Sigmoid colon (tissue), 7 donors: ENCODE results near the gene FOSL2. TPM values are rescaled to one million over a fixed set of nuclear protein-coding genes. Genes with fewer than 3 reads are reported as not detected.
A peak's percentile ranks its signal among the peaks of the same experiment; 100 is the strongest.

Experiments used
- DNase-seq: peaks from one replicate; pipeline ENCODE4 v3.0.0-alpha.2; 2019
- H3K27ac ChIP-seq, 4 donors: fragments of 200-600 bp; sonication (generic); one replicate each; pipeline ENCODE4 v1.5.1; 2016 to 2019; ENCODE audit warnings: mild to moderate bottlenecking in 1 of 4
- H3K27me3 ChIP-seq, 3 donors: fragments of 200-600 bp; sonication (generic); one replicate each; pipeline ENCODE4 v1.5.1; 2019; ENCODE audit warnings: mild to moderate bottlenecking in 1 of 3
- H3K36me3 ChIP-seq, 4 donors: fragments of 200-600 bp; sonication (generic); one replicate each; pipeline ENCODE4 v1.5.1; 2016 to 2019
- H3K4me1 ChIP-seq, 4 donors: fragments of 200-600 bp; sonication (generic); one replicate each; pipeline ENCODE4 v1.5.1; 2017 to 2019
- H3K4me3 ChIP-seq, 4 donors: fragments of 200-600 bp; sonication (generic); one replicate each; pipeline ENCODE4 v1.5.1; 2017 to 2019; ENCODE audit warnings: mild to moderate bottlenecking in 2 of 4, moderate library complexity in 1 of 4
- H3K9me3 ChIP-seq, 4 donors: fragments of 200-600 bp in 3 of 4; sonication (generic) in 3 of 4; one replicate each; pipeline versions ENCODE4 v1.5.1 to v1.6.1; 2013 to 2019
- CTCF ChIP-seq, 4 experiments: fragments of 450-650 bp in 3 of 4; fragments of 200-600 bp in 1 of 4; IDR thresholded peaks; one replicate each; pipeline ENCODE4 v1.5.1; 2016 to 2019; ENCODE audit warnings: antibody characterized with exemption in 4 of 4, mild to moderate bottlenecking in 3 of 4, moderate library complexity in 2 of 4
- EP300 ChIP-seq, 4 donors: sonication (generic); formaldehyde crosslinking; IDR thresholded peaks; one replicate each; pipeline ENCODE4 v1.6.1; 2017; ENCODE audit warnings: antibody characterized with exemption in 4 of 4
- POLR2A ChIP-seq, 2 donors: fragments of 450-650 bp; IDR thresholded peaks; one replicate each; pipeline ENCODE4 v1.6.1; 2016; ENCODE audit warnings: antibody characterized with exemption in 2 of 2, mild to moderate bottlenecking in 2 of 2, moderate library complexity in 2 of 2
- POLR2AphosphoS5 ChIP-seq, 4 donors: sonication (generic); formaldehyde crosslinking; IDR thresholded peaks; one replicate each; pipeline ENCODE4 v1.6.1; 2017; ENCODE audit warnings: antibody characterized with exemption in 4 of 4
- WGBS, 2 donors: extraction: QIAGEN DNeasy Blood & Tissue Kit; methylation state at CpG; one replicate each; pipeline ENCODE4 v1.1.7; 2013; 5-methylcytosine and 5-hydroxymethylcytosine counted together
- intact Hi-C: fragments of 100-400 bp; cut with DNase I; formaldehyde crosslinking; loops from one replicate; pipeline ENCODE4 v1.15.1; 2023
- polyA plus RNA-seq, 3 donors: library from polyadenylated mRNA; stranded (reverse); fragments of 200-250 nt; gene quantifications; one replicate each; pipeline ENCODE4 v1.2.3, GENCODE V29; 2013
- total RNA-seq, 4 donors: library from RNA; depleted of rRNA; stranded (reverse); fragments of >200 nt; gene quantifications; one replicate each; pipeline ENCODE4 v1.1.0, GENCODE V29; 2016
- donor health status: healthy with polysubstance abuse.
- donor health status: Bipolar disorder and iron deficiency.
- donor health status: healthy.

FOSL2 gene
- total and polyA plus RNA-seq, 7 donors = 30.0 to 208 (median 65.8) TPM

DNA sequence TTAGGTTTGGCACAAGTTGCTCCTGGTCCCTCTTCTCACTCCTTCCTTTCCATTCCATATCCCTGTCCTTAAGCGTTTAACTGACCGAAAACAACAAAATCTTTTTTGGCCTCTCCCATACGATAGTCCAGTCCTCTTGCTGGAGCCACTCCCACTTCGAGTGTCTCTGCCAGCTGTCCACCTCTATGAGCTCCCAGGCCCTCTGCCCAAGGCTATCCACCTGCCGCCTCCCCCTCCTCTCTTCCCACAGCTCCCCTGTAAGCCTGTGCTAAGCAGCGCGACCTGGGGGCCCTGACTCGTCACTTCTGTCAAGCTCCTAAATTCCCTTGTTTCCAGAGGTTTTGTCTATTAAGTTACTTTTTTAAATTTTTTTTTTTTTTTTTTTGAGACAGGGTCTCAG lies 47.0 kb upstream of the FOSL2 start:
- intact Hi-C loops = no loop called here
- no peaks in the 10 kb centered on the region for H3K27me3 ChIP-seq
- H3K9me3 ChIP-seq = no peaks in the 10 kb centered on the region
- H3K27ac ChIP-seq = no peak overlapping the region
- H3K4me1 ChIP-seq = peaks cover 0 to 37% (median 23%) of the 10 kb centered on the region in 4 donors
- WGBS, 2 donors = 83 to 89% methylated on average over 8 of the region's 8 CpGs
- no peak for DNase-seq
- no peak overlapping the region for H3K4me3 ChIP-seq
- TF ChIP-seq EP300 (IDR thresholded peaks at IDR 0.05) (no peak), CTCF (IDR thresholded peaks at IDR 0.05) (no peak)
- H3K36me3 ChIP-seq = no peaks in the 10 kb centered on the region

GRCh38 chr2:28346587-28346986 lies 46.1 kb upstream of the FOSL2 start:
- TF ChIP-seq POLR2AphosphoS5 (IDR thresholded peaks at IDR 0.05) = no peak
- TF ChIP-seq EP300 (IDR thresholded peaks at IDR 0.05) = no peak
- no peak for TF ChIP-seq CTCF (IDR thresholded peaks at IDR 0.05)
- TF ChIP-seq POLR2A (IDR thresholded peaks at IDR 0.05) = no peak
- Histone ChIP-seq H3K27ac (peak overlapping the region in 2 of 4 donors; percentile 0 to 34), H3K36me3 (no peaks in the 10 kb centered on the region), H3K4me3 (no peak overlapping the region), H3K27me3 (no peaks in the 10 kb centered on the region), H3K4me1 (peaks cover 0 to 37% (median 19%) of the 10 kb centered on the region in 4 donors), H3K9me3 (no peaks in the 10 kb centered on the region)
- WGBS, 2 donors = 86% methylated on average over 6 of the region's 6 CpGs
- intact Hi-C loops = no loop called here
- peak; percentile 76 for DNase-seq

GRCh38 chr2:28347193-28347592 lies 45.5 kb upstream of the FOSL2 start:
- 93 to 98% methylated on average over 6 of the region's 6 CpGs for WGBS, 2 donors
- DNase-seq = no peak
- Histone ChIP-seq H3K9me3 (no peaks in the 10 kb centered on the region), H3K4me3 (no peak overlapping the region), H3K4me1 (peaks cover 0 to 35% (median 19%) of the 10 kb centered on the region in 4 donors), H3K27ac (peak overlapping the region in 1 of 4 donors; percentile 34), H3K36me3 (no peaks in the 10 kb centered on the region), H3K27me3 (no peaks in the 10 kb centered on the region)
- intact Hi-C loops = no loop called here
- TF ChIP-seq CTCF (IDR thresholded peaks at IDR 0.05) (no peak), EP300 (IDR thresholded peaks at IDR 0.05) (no peak), POLR2A (IDR thresholded peaks at IDR 0.05) (no peak), POLR2AphosphoS5 (IDR thresholded peaks at IDR 0.05) (no peak)

DNA sequence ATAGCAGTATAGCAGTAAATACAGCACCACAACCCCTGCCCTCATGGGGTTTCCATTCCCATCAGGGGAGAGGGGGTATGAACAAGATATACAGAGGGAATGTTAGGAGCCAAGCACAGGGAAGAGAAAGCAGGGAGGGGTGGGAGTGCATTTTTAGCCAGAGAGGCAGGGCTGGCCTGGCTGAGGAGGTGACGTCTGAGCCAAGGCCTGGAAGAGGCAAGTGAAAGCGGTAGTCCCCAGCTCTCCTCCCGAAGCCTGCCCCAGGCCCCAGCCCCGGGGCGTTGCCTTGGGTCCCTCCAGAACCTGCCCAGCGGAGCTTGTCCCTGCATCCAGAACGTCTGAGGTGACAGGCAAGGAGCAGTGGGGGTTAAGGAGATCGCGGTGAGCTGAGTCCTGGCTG lies 45.1 kb upstream of the FOSL2 start:
- Histone ChIP-seq H3K27me3 (no peaks in the 10 kb centered on the region), H3K4me1 (peaks cover 0 to 34% (median 19%) of the 10 kb centered on the region in 4 donors), H3K27ac (no peak overlapping the region), H3K4me3 (no peak overlapping the region), H3K9me3 (no peaks in the 10 kb centered on the region), H3K36me3 (no peaks in the 10 kb centered on the region)
- peak; percentile 59 for DNase-seq
- 85 to 89% methylated on average over 9 of the region's 9 CpGs for WGBS, 2 donors
- intact Hi-C loops = no loop called here
- no peak for TF ChIP-seq POLR2A (IDR thresholded peaks at IDR 0.05)
- no peak for TF ChIP-seq POLR2AphosphoS5 (IDR thresholded peaks at IDR 0.05)
- TF ChIP-seq EP300 (IDR thresholded peaks at IDR 0.05) = no peak
- no peak for TF ChIP-seq CTCF (IDR thresholded peaks at IDR 0.05)

- H3K4me3 ChIP-seq = no peak overlapping the region
- H3K4me1 ChIP-seq = peaks cover 0 to 29% (median 16%) of the 10 kb centered on the region in 4 donors
- no peak for TF ChIP-seq POLR2AphosphoS5 (IDR thresholded peaks at IDR 0.05)
- no peaks in the 10 kb centered on the region for H3K27me3 ChIP-seq
- no peaks in the 10 kb centered on the region for H3K9me3 ChIP-seq
- WGBS, 2 donors = 53 to 78% methylated on average over 10 of the region's 10 CpGs
- no peaks in the 10 kb centered on the region for H3K36me3 ChIP-seq
- no peak overlapping the region for H3K27ac ChIP-seq
- intact Hi-C loops = no loop called here
- DNase-seq = peak; percentile 62
These were observed 44.5 kb upstream of the FOSL2 start for GRCh38 chr2:28348149-28348567.
